ENCODE results near the gene ISG15. TPM values are rescaled to one million over a fixed set of nuclear protein-coding genes. Genes with fewer than 3 reads are reported as not detected.

ISG15 gene
- total and polyA plus RNA-seq, 2 of the 13 experiments (the other 11 are each of a cell fraction or from before 2014, with no cell fraction given) = 42.1 to 54.9 TPM

GRCh38 chr1:1006305-1007159 lies 6.8 kb upstream of the ISG15 start (continued):
- TF ChIP-seq ZBTB3 (CRISPR knock-in tag; IDR thresholded peaks at IDR 0.05; ENCODE audit: borderline replicate concordance, low read depth) = no peak; the same call in 1 of the 2 replicates
- TF ChIP-seq ZFY (CRISPR knock-in tag; IDR thresholded peaks at IDR 0.05) = peak; percentile 80
- peak; percentile 64 for TF ChIP-seq HMGXB3 (CRISPR knock-in tag; IDR thresholded peaks at IDR 0.05; ENCODE audit: borderline replicate concordance)
- TF ChIP-seq TFDP2 (CRISPR knock-in tag; IDR thresholded peaks at IDR 0.05) = peak; percentile 74
- peak; percentile 57 for TF ChIP-seq ZNF629 (CRISPR knock-in tag; conservative IDR thresholded peaks at IDR 0.05)
- peak; percentile 90; the same call in 1 of the 2 replicates for TF ChIP-seq XBP1 (CRISPR knock-in tag; IDR thresholded peaks at IDR 0.05)
- TF ChIP-seq CEBPB (IDR thresholded peaks at IDR 0.05; ENCODE audit: borderline replicate concordance, low read depth, low read length) = 0 out of 2 replicates have a peak, but pooled peaks have one; percentile 26
- peak; percentile 65 for TF ChIP-seq HMG20A (CRISPR knock-in tag; IDR thresholded peaks at IDR 0.05; ENCODE audit: borderline replicate concordance)
- TF ChIP-seq ZNF20 (CRISPR knock-in tag; IDR thresholded peaks at IDR 0.05) = no peak
- TF ChIP-seq ZNF616 (CRISPR knock-in tag; IDR thresholded peaks at IDR 0.05; ENCODE audit: low read depth) = peak; percentile 76; the same call in 1 of the 2 replicates
- 0 out of 2 replicates have a peak, but pooled peaks have one; percentile 59 for TF ChIP-seq NCOA1 (CRISPR knock-in tag; IDR thresholded peaks at IDR 0.05)
- TF ChIP-seq ZBTB21 (CRISPR knock-in tag; IDR thresholded peaks at IDR 0.05) = peak; percentile 99
- no peak for TF ChIP-seq CHD4 (IDR thresholded peaks at IDR 0.05; ENCODE audit: borderline replicate concordance, low read length)
- no peak for TF ChIP-seq ZNF33A (CRISPR knock-in tag; IDR thresholded peaks at IDR 0.05; ENCODE audit: borderline replicate concordance)
- TF ChIP-seq HNF1A (IDR thresholded peaks at IDR 0.05; ENCODE audit: low read depth) = peak; percentile 10; the same call in 1 of the 2 replicates
- TF ChIP-seq HNF1A (CRISPR knock-in tag; IDR thresholded peaks at IDR 0.05; ENCODE audit: borderline replicate concordance) = peak; percentile 80; the same call in 1 of the 2 replicates
- peak; percentile 74 for TF ChIP-seq TFDP1 (CRISPR knock-in tag; IDR thresholded peaks at IDR 0.05; ENCODE audit: borderline replicate concordance)

All from HepG2 (cell line).